Activated CD4-positive, alpha-beta T cell treated with anti-CD3 and anti-CD28 coated beads, Interleukin-2, amount 50 U/mL, for 1 hour (primary cell): ENCODE results near the gene PDIA6.

Experiments
- DNase-seq: peaks from one replicate; pipeline ENCODE4 v3.0.0-alpha.2; 2020

The PDIA6 gene

GRCh38 chr2:10778724-10779115 is 33.9 kb downstream of the PDIA6 start:
- no peak for DNase-seq

GRCh38 chr2:10777842-10778723 is 34.5 kb downstream of the PDIA6 start:
- DNase-seq = no peak

- no peak for DNase-seq
Measured at GRCh38 chr2:10777111-10777841, 35.3 kb downstream of the PDIA6 start.

GRCh38 chr2:10776231-10776977 is 36.2 kb downstream of the PDIA6 start:
- no peak for DNase-seq

- DNase-seq = no peak
Measured at GRCh38 chr2:10775831-10776230, 36.8 kb downstream of the PDIA6 start.

- no peak for DNase-seq
Measured at GRCh38 chr2:10775021-10775780, 37.4 kb downstream of the PDIA6 start.

- no peak for DNase-seq
Measured at GRCh38 chr2:10774394-10774793, 38.2 kb downstream of the PDIA6 start.

- no peak for DNase-seq
Measured at GRCh38 chr2:10773821-10774341, 38.7 kb downstream of the PDIA6 start.

GRCh38 chr2:10772868-10773215 is 39.7 kb downstream of the PDIA6 start:
- DNase-seq = no peak

- no peak for DNase-seq
Measured at GRCh38 chr2:10772201-10772867, 40.3 kb downstream of the PDIA6 start.

- no peak for DNase-seq
Measured at GRCh38 chr2:10771786-10772185, 40.8 kb downstream of the PDIA6 start.

- DNase-seq = no peak
Measured at GRCh38 chr2:10770956-10771750, 41.4 kb downstream of the PDIA6 start.

GRCh38 chr2:10768063-10768507 is 44.5 kb downstream of the PDIA6 start:
- DNase-seq = no peak

- DNase-seq = no peak
Measured at GRCh38 chr2:10765914-10766313, 46.7 kb downstream of the PDIA6 start.

GRCh38 chr2:10765461-10765860 is 47.1 kb downstream of the PDIA6 start:
- DNase-seq = no peak

GRCh38 chr2:10764896-10765295 is 47.7 kb downstream of the PDIA6 start:
- no peak for DNase-seq

GRCh38 chr2:10764096-10764785 is 48.3 kb downstream of the PDIA6 start:
- no peak for DNase-seq

GRCh38 chr2:10763461-10763800 is 49.2 kb downstream of the PDIA6 start:
- DNase-seq = no peak

- DNase-seq = no peak
Measured at GRCh38 chr2:10762651-10763460, 49.7 kb downstream of the PDIA6 start.

- DNase-seq = no peak
Measured at GRCh38 chr2:10761591-10761990, 51.0 kb downstream of the PDIA6 start.
